Measurements from ENCODE around the gene AVEN.

DNA sequence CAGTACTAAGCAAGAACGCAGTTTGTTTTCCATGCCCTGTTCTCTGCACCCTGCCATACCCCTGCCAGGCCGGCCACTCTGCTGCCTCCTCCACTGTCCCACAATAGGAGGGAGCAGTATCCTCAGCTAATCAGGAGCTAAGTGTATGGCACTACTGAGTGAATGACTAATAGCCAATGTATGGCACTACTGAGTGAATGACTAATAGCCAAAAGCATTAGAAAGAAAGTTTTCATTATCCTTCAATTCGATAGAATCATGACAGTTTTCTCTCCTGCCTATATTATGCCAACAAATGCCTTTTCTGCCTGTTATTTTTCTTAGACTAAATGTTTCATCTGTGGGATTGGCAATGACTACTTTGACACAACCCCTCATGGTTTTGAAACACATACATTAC is 178.2 kb downstream of the AVEN start:
- TF ChIP-seq, protein P1, sequence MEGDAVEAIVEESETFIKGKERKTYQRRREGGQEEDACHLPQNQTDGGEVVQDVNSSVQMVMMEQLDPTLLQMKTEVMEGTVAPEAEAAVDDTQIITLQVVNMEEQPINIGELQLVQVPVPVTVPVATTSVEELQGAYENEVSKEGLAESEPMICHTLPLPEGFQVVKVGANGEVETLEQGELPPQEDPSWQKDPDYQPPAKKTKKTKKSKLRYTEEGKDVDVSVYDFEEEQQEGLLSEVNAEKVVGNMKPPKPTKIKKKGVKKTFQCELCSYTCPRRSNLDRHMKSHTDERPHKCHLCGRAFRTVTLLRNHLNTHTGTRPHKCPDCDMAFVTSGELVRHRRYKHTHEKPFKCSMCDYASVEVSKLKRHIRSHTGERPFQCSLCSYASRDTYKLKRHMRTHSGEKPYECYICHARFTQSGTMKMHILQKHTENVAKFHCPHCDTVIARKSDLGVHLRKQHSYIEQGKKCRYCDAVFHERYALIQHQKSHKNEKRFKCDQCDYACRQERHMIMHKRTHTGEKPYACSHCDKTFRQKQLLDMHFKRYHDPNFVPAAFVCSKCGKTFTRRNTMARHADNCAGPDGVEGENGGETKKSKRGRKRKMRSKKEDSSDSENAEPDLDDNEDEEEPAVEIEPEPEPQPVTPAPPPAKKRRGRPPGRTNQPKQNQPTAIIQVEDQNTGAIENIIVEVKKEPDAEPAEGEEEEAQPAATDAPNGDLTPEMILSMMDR (optimal IDR thresholded peaks at IDR 0.05 in 1 of 3, IDR thresholded peaks at IDR 0.05 in 1 of 3, conservative IDR thresholded peaks at IDR 0.05 in 1 of 3; ENCODE audit: extremely low read depth in 1 of 3, insufficient read depth in 2 of 3, low read length in 3 of 3): no peak
- no peak for TF ChIP-seq EZH2 (IDR thresholded peaks at IDR 0.05; ENCODE audit: low read length)
